Fibroblast of lung (primary cell): ENCODE measurements around the gene PRKAG2. TPM values are rescaled to one million over a fixed set of nuclear protein-coding genes. Genes with fewer than 3 reads are reported as not detected.

Experiments used
- DNase-seq, 2 donors: peaks; one replicate each; pipeline versions ENCODE4 v3.0.0 to v3.0.0-alpha.2; 2010; ENCODE audit warnings: low read depth in 2 of 2
- H2AFZ ChIP-seq: 2 replicates; pipeline ENCODE4 v1.5.1; 2012; ENCODE audit warnings: low read length, control low read depth, inconsistent platforms
- H3K27ac ChIP-seq: 2 replicates; pipeline ENCODE4 v1.5.1; 2011; ENCODE audit warnings: low read length, control low read depth; ENCODE audit not compliant: insufficient read depth
- H3K27me3 ChIP-seq: 2 replicates; pipeline ENCODE4 v1.5.1; 2011; ENCODE audit warnings: mild to moderate bottlenecking, low read length; ENCODE audit not compliant: control insufficient read depth, insufficient read depth
- H3K36me3 ChIP-seq: 2 replicates; pipeline ENCODE4 v1.5.1; 2011; ENCODE audit warnings: low read length; ENCODE audit not compliant: control insufficient read depth, insufficient read depth
- H3K4me1 ChIP-seq: 2 replicates; pipeline ENCODE4 v1.5.1; 2011; ENCODE audit warnings: low read length; ENCODE audit not compliant: control insufficient read depth, insufficient read depth; ENCODE audit errors: extremely low read depth
- H3K4me2 ChIP-seq: 2 replicates; pipeline ENCODE4 v1.5.1; 2011; ENCODE audit warnings: low read length, control low read depth; ENCODE audit not compliant: insufficient read depth; ENCODE audit errors: extremely low read depth
- H3K4me3 ChIP-seq, 4 experiments: fragments of 200-600 bp in 1 of 4; sonication (generic) in 1 of 4; replicated peaks in 1 of 4; 2 replicates each; pipeline ENCODE4 v1.5.1; 2011 to 2016; ENCODE audit warnings: low read length in 4 of 4, low read depth in 3 of 4, mild to moderate bottlenecking in 3 of 4, control low read depth in 2 of 4, inconsistent platforms in 1 of 4, mixed read lengths in 1 of 4; ENCODE audit not compliant: insufficient read depth in 1 of 4; ENCODE audit errors: control extremely low read depth in 1 of 4
- H3K79me2 ChIP-seq: 2 replicates; pipeline ENCODE4 v1.5.1; 2012; ENCODE audit warnings: mild to moderate bottlenecking, low read length, inconsistent platforms; ENCODE audit not compliant: control insufficient read depth, insufficient read depth
- H3K9ac ChIP-seq: 2 replicates; pipeline ENCODE4 v1.5.1; 2011; ENCODE audit warnings: mild to moderate bottlenecking, low read length, control low read depth; ENCODE audit not compliant: insufficient read depth
- H3K9me3 ChIP-seq: 2 replicates; pipeline ENCODE4 v1.5.1; 2012; ENCODE audit warnings: low read depth, low read length; ENCODE audit not compliant: control insufficient read depth, insufficient read depth
- H4K20me1 ChIP-seq: 2 replicates; pipeline ENCODE4 v1.5.1; 2011; ENCODE audit warnings: low read length; ENCODE audit not compliant: control insufficient read depth, insufficient read depth; ENCODE audit errors: extremely low read depth
- CTCF ChIP-seq, 2 donors: IDR thresholded peaks in 1 of 2; conservative IDR thresholded peaks in 1 of 2; 1 replicate in 1 of 2; 2 replicates in 1 of 2; pipeline ENCODE4 v1.5.1; 2011 to 2012; ENCODE audit warnings: low read length in 2 of 2, control low read depth in 1 of 2, inconsistent platforms in 1 of 2, low read depth in 1 of 2, mild to moderate bottlenecking in 1 of 2
- EZH2 ChIP-seq: IDR thresholded peaks from 2 replicates; pipeline ENCODE4 v1.5.1; 2012; ENCODE audit warnings: low read length, control low read depth, mild to moderate bottlenecking; ENCODE audit errors: missing control alignments
- polyA plus RNA-seq, 2 donors: library from polyadenylated mRNA; depleted of rRNA in 1 of 2; stranded (reverse) in 1 of 2; unstranded in 1 of 2; fragments of >200 nt; gene quantifications; 2 replicates each; pipeline ENCODE4 v1.2.1, GENCODE V29; 2011 to 2012; ENCODE audit warnings: missing spikeins in 1 of 2
- total RNA-seq: library from RNA; depleted of rRNA; stranded (reverse); fragments of >200 nt; gene quantifications from 2 replicates; pipeline ENCODE4 v1.2.1, GENCODE V29; 2014

PRKAG2 gene
- total and polyA plus RNA-seq, 2 donors (not counting 1 experiment from before 2014, with no cell fraction given) = 11.9 to 56.7 TPM

- Histone ChIP-seq H3K4me3 (no peak overlapping the region), H3K4me1 (no peaks in the 10 kb centered on the region), H3K27me3 (no peaks in the 10 kb centered on the region), H2AFZ (no peak overlapping the region), H3K79me2 (no peaks in the 10 kb centered on the region), H3K9ac (no peak overlapping the region), H3K36me3 (no peaks in the 10 kb centered on the region), H4K20me1 (no peaks in the 10 kb centered on the region), H3K4me2 (no peak overlapping the region), H3K27ac (no peak overlapping the region), H3K9me3 (no peaks in the 10 kb centered on the region)
- no peak for TF ChIP-seq CTCF (conservative IDR thresholded peaks at IDR 0.05 in 1 of 2, IDR thresholded peaks at IDR 0.05 in 1 of 2; ENCODE audit: low read depth in 1 of 2, low read length in 2 of 2)
- no peak for TF ChIP-seq EZH2
- DNase-seq = peak in 1 of 2 donors; percentile 60
These were observed 24.2 kb upstream of the PRKAG2 start for GRCh38 chr7:151900986-151901621.

GRCh38 chr7:151900591-151900985 is 23.7 kb upstream of the PRKAG2 start:
- H3K79me2 ChIP-seq = no peaks in the 10 kb centered on the region
- H3K4me3 ChIP-seq = no peak overlapping the region
- H3K9ac ChIP-seq = no peak overlapping the region
- DNase-seq = no peak
- H4K20me1 ChIP-seq = no peaks in the 10 kb centered on the region
- no peak overlapping the region for H2AFZ ChIP-seq
- TF ChIP-seq CTCF (conservative IDR thresholded peaks at IDR 0.05 in 1 of 2, IDR thresholded peaks at IDR 0.05 in 1 of 2; ENCODE audit: low read depth in 1 of 2, low read length in 2 of 2) (no peak), EZH2 (no peak)
- H3K4me2 ChIP-seq = no peak overlapping the region
- no peaks in the 10 kb centered on the region for H3K27me3 ChIP-seq
- H3K4me1 ChIP-seq = no peaks in the 10 kb centered on the region
- H3K36me3 ChIP-seq = no peaks in the 10 kb centered on the region
- H3K27ac ChIP-seq = no peak overlapping the region
- H3K9me3 ChIP-seq = no peaks in the 10 kb centered on the region

GRCh38 chr7:151899513-151900360 is 22.8 kb upstream of the PRKAG2 start:
- no peak overlapping the region for H3K4me3 ChIP-seq
- no peaks in the 10 kb centered on the region for H3K4me1 ChIP-seq
- H3K36me3 ChIP-seq = no peaks in the 10 kb centered on the region
- no peak for DNase-seq
- no peak overlapping the region for H3K4me2 ChIP-seq
- H4K20me1 ChIP-seq = no peaks in the 10 kb centered on the region
- H2AFZ ChIP-seq = no peak overlapping the region
- H3K9me3 ChIP-seq = no peaks in the 10 kb centered on the region
- H3K9ac ChIP-seq = no peak overlapping the region
- no peaks in the 10 kb centered on the region for H3K27me3 ChIP-seq
- H3K27ac ChIP-seq = no peak overlapping the region
- no peaks in the 10 kb centered on the region for H3K79me2 ChIP-seq
- TF ChIP-seq CTCF (conservative IDR thresholded peaks at IDR 0.05 in 1 of 2, IDR thresholded peaks at IDR 0.05 in 1 of 2; ENCODE audit: low read depth in 1 of 2, low read length in 2 of 2) (no peak), EZH2 (no peak)
